Smooth muscle cell (in vitro differentiated cells): ENCODE measurements around the gene CYCS. TPM values are rescaled to one million over a fixed set of nuclear protein-coding genes. Genes with fewer than 3 reads are reported as not detected.

ENCODE experiments used
- DNase-seq: peaks from one replicate; lab custom pipeline; 2025; ENCODE audit not compliant: unreplicated experiment; lab: John Stamatoyannopoulos, UW
- H2AFZ ChIP-seq: fragments of 200-600 bp; sonication (generic); 2 replicates; pipeline ENCODE4 v1.6.0; 2016; ENCODE audit warnings: antibody characterized with exemption, low read depth, mild to moderate bottlenecking
- H3F3A ChIP-seq: fragments of 200-600 bp; sonication (generic); 2 replicates; pipeline ENCODE4 v1.6.0; 2017; ENCODE audit warnings: antibody characterized with exemption, low read depth
- H3K27ac ChIP-seq: fragments of 200-600 bp; sonication (generic); 2 replicates; pipeline ENCODE4 v1.5.1; 2016; ENCODE audit warnings: low read depth, mild to moderate bottlenecking
- H3K27me3 ChIP-seq: fragments of 200-600 bp; sonication (generic); 2 replicates; pipeline ENCODE4 v1.6.1; 2016; ENCODE audit warnings: low read depth, mild to moderate bottlenecking
- H3K36me3 ChIP-seq: fragments of 200-600 bp; sonication (generic); 2 replicates; pipeline ENCODE4 v1.5.1; 2016; ENCODE audit warnings: low read depth
- H3K4me1 ChIP-seq: fragments of 200-600 bp; sonication (generic); 2 replicates; pipeline ENCODE4 v1.5.1; 2016; ENCODE audit warnings: low read depth
- H3K4me2 ChIP-seq: fragments of 200-600 bp; sonication (generic); 2 replicates; pipeline ENCODE4 v1.6.0; 2016; ENCODE audit warnings: mild to moderate bottlenecking
- H3K4me3 ChIP-seq: fragments of 200-600 bp; sonication (generic); 2 replicates; pipeline ENCODE4 v1.5.1; 2016; ENCODE audit warnings: mild to moderate bottlenecking
- H3K79me2 ChIP-seq: fragments of 200-600 bp; sonication (generic); 2 replicates; pipeline ENCODE4 v1.6.0; 2016; ENCODE audit warnings: low read depth, mild to moderate bottlenecking
- H3K9ac ChIP-seq: fragments of 200-600 bp; sonication (generic); 2 replicates; pipeline ENCODE4 v1.6.0; 2016; ENCODE audit warnings: low read depth
- H3K9me3 ChIP-seq: fragments of 200-600 bp; sonication (generic); replicated peaks from 2 replicates; pipeline ENCODE4 v1.5.1; 2016; ENCODE audit warnings: low read depth
- H4K20me1 ChIP-seq: fragments of 200-600 bp; sonication (generic); 2 replicates; pipeline ENCODE4 v1.6.0; 2016; ENCODE audit warnings: low read depth
- WGBS: methylation state at CpG from one replicate; pipeline ENCODE4 v1.1.7; 2016; ENCODE audit warnings: low lambda C conversion rate; 5-methylcytosine and 5-hydroxymethylcytosine counted together
- polyA plus RNA-seq: library from polyadenylated mRNA; unstranded; fragments of >200 nt; fragmentation: Nextera tagmentation; extraction: Ambion mirVana; gene quantifications from 2 replicates; pipeline ENCODE4 v1.2.1, GENCODE V29; 2016
- total RNA-seq: library from RNA; depleted of rRNA; stranded (reverse); fragments of >200 nt; gene quantifications from 2 replicates; pipeline ENCODE4 v1.2.3, GENCODE V29; 2014
- TF ChIP-seq, protein P1 (sequence below): fragments of 200-600 bp; sonication (generic); IDR thresholded peaks from 2 replicates; pipeline ENCODE4 v1.5.1; 2017; ENCODE audit warnings: borderline replicate concordance, mild to moderate bottlenecking, antibody characterized with exemption; ENCODE audit not compliant: insufficient read depth, poor library complexity, severe bottlenecking

The CYCS gene
- total and polyA plus RNA-seq, 2 experiments from 2014 or later, result 100 to 154 TPM

DNA sequence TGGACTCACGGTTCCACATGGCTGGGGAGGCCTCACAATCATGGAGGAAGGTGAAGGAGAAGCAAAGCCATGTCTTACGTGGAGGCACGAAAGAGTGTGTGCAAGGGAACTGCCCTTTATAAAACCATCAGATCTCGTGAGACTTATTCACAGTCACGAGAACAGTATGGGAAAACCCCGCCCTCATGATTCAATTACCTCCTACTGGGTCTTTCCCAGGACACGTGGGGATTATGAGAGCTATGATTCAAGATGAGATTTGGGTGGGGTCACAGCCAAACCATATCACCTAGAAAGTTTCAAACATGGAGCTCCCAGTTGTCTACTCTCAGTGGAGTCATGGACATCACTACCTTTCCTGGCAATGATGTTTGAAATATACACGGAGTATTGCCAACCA is 49.6 kb downstream of the CYCS start:
- Histone ChIP-seq H3K36me3 (no peaks in the 10 kb centered on the region), H3K9ac (no peak overlapping the region), H3F3A (no peaks in the 10 kb centered on the region), H3K4me2 (no peak overlapping the region), H3K4me1 (no peaks in the 10 kb centered on the region), H3K27ac (no peak overlapping the region), H3K27me3 (no peaks in the 10 kb centered on the region), H4K20me1 (no peaks in the 10 kb centered on the region), H2AFZ (no peak overlapping the region), H3K4me3 (no peak overlapping the region), H3K9me3 (no peaks in the 10 kb centered on the region), H3K79me2 (no peaks in the 10 kb centered on the region)
- whole genome bisulfite sequencing, result 78% methylated on average over 8 of the region's 8 CpGs
- DNase-seq, result no peak
- TF ChIP-seq, protein P1, sequence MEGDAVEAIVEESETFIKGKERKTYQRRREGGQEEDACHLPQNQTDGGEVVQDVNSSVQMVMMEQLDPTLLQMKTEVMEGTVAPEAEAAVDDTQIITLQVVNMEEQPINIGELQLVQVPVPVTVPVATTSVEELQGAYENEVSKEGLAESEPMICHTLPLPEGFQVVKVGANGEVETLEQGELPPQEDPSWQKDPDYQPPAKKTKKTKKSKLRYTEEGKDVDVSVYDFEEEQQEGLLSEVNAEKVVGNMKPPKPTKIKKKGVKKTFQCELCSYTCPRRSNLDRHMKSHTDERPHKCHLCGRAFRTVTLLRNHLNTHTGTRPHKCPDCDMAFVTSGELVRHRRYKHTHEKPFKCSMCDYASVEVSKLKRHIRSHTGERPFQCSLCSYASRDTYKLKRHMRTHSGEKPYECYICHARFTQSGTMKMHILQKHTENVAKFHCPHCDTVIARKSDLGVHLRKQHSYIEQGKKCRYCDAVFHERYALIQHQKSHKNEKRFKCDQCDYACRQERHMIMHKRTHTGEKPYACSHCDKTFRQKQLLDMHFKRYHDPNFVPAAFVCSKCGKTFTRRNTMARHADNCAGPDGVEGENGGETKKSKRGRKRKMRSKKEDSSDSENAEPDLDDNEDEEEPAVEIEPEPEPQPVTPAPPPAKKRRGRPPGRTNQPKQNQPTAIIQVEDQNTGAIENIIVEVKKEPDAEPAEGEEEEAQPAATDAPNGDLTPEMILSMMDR, result no peak

- Histone ChIP-seq H3K27me3 (no peaks in the 10 kb centered on the region), H3K4me2 (no peak overlapping the region), H3K9ac (no peak overlapping the region), H3K4me1 (no peaks in the 10 kb centered on the region), H3K36me3 (no peaks in the 10 kb centered on the region), H3K4me3 (no peak overlapping the region), H2AFZ (no peak overlapping the region), H4K20me1 (no peaks in the 10 kb centered on the region), H3K27ac (no peak overlapping the region), H3F3A (no peaks in the 10 kb centered on the region), H3K9me3 (no peaks in the 10 kb centered on the region), H3K79me2 (no peaks in the 10 kb centered on the region)
- no peak for DNase-seq
- TF ChIP-seq, protein P1, result no peak
- 69% methylated on average over 2 of the region's 2 CpGs for WGBS
Measured at GRCh38 chr7:25073451-25073850, 51.6 kb downstream of the CYCS start.

Other genes starting within 250 kb of the CYCS start
- gene OSBPL3, start 145.1 kb downstream of the CYCS start, total RNA-seq, result 11.9 and 16.3 TPM in 2 replicates
- 6.2 and 8.3 TPM in 2 replicates for gene OSBPL3, start 145.1 kb downstream of the CYCS start, polyA plus RNA-seq
- gene NPVF, start 103.2 kb upstream of the CYCS start, total RNA-seq, result not detected in 2 replicates
- gene NPVF, start 103.2 kb upstream of the CYCS start, polyA plus RNA-seq, result not detected in 2 replicates